LNCaP clone FGC (cell line): ENCODE data around the gene SLC22A15.

Experiments used
- DNase-seq: peaks from one replicate; pipeline ENCODE4 v3.0.0-alpha.2; 2011; ENCODE audit warnings: low read depth
- H3K4me3 ChIP-seq: 2 replicates; pipeline ENCODE4 v1.5.1; 2011; ENCODE audit warnings: mild to moderate bottlenecking, low read depth, low read length, control low read depth
- CTCF ChIP-seq: IDR thresholded peaks from 2 replicates; pipeline ENCODE4 v1.5.1; 2012; ENCODE audit warnings: mild to moderate bottlenecking; ENCODE audit not compliant: control insufficient read depth, insufficient read depth; ENCODE audit errors: extremely low read depth

The SLC22A15 gene

DNA sequence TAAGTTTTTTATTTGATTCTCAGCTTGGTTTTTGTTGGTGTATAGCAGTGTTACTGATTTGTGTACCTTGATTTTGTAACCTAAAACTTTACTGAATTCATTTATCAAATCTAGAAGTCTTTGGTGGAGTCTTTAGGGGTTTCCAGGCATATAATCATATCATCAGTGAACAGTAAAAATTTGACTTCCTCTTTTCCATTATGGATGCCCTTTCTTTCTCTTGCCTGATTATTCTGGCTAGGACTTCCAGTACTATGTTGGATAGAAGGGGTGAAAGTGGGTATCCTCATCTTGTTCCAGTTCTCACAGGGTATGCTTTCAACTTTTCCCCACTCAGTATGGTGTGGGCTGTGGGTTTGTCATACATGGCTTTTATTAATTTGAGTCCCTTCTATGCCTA lies 111.3 kb downstream of the SLC22A15 start:
- TF ChIP-seq CTCF: no peak
- DNase-seq: no peak
- no peak overlapping the region for H3K4me3 ChIP-seq

- no peak for TF ChIP-seq CTCF
- H3K4me3 ChIP-seq: no peak overlapping the region
- no peak for DNase-seq
These were observed 113.6 kb downstream of the SLC22A15 start for GRCh38 chr1:116089870-116090269.

- TF ChIP-seq CTCF: no peak
- DNase-seq: no peak
- no peak overlapping the region for H3K4me3 ChIP-seq
These were observed 114.8 kb downstream of the SLC22A15 start for GRCh38 chr1:116091083-116091482.

- TF ChIP-seq CTCF: no peak
- no peak for DNase-seq
- no peak overlapping the region for H3K4me3 ChIP-seq
These were observed 116.6 kb downstream of the SLC22A15 start for GRCh38 chr1:116092752-116093489.

DNA sequence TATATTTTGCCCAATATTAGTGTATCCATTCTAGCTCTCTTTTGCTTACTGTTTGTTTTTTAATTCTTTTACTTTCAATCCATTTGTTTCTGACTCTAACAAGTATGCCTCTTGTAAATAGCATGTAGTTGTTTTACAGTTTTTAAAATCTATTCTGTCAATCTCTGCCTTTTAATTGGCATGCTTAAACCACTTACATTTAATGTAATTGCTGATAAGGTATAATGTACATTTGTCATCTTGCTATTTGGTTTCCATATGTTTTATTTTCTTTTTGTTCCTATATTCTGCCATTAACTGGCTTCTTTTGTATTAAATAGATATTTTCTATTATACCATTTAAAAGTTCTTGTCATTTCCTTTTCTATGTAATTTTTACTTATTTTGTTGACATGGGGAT lies 118.7 kb downstream of the SLC22A15 start:
- H3K4me3 ChIP-seq: no peak overlapping the region
- TF ChIP-seq CTCF: no peak
- no peak for DNase-seq

DNA sequence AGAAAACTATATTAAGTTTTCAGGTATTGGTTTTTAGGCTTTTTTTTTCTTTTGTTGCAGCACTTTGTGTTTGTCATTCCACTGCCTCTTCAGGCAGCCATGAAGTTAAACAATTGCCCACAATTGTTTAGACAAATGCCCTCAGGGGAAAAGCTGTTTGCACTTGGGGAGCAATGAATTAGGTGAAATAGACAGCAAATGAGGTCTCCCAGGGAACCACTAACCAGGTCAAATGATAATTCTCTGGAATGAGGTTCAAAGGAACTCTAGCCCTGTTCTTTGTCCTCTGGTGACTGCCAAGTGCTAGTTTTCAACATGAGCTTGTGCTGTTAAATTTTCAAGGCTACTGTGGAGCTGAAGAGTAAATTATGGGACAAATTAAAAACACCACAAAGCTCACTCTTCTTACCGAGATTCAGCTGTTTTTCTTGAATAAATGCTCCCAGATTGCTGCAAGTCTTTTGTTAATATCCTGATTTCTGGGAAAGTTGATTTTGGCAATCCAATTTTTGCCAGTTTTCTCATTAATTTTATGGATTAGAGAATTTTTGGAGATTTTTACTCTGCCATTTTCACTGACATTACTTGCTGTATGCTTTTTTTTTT lies 119.8 kb downstream of the SLC22A15 start:
- TF ChIP-seq CTCF: no peak
- no peak for DNase-seq
- H3K4me3 ChIP-seq: no peak overlapping the region

DNA sequence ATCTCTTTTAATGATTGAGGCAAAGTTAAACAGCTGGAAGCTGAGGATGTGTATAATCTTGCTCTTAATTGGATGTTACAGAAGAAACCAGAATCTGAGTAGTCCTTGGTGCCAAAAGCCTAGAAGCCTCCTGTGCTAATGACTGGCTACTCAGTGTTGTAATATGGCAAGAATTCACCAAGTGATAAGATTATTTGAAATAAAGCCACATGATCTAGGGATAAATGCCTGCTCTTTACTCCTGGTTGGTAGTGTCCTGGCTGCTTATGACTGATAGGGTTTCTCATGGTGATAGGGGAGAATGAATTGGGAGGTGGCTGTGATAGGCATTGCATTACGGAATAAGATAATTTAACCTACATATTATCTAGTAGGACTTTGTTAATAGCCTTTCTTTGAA lies 121.3 kb downstream of the SLC22A15 start:
- no peak overlapping the region for H3K4me3 ChIP-seq
- no peak for DNase-seq
- TF ChIP-seq CTCF: no peak
